Panc1 (cell line): ENCODE data around the gene LDLRAD4.

Experiments
- CTCF ChIP-seq: fragments of 450-650 bp; IDR thresholded peaks from 2 replicates; pipeline ENCODE4 v1.5.1; 2017; ENCODE audit warnings: mild to moderate bottlenecking
- POLR2AphosphoS5 ChIP-seq: IDR thresholded peaks from 2 replicates; pipeline ENCODE4 v1.6.1; 2012; ENCODE audit warnings: mild to moderate bottlenecking, low read depth, low read length, moderate library complexity
- REST ChIP-seq, 2 experiments: IDR thresholded peaks; 2 replicates each; pipeline ENCODE4 v1.6.1; 2011 to 2012; ENCODE audit warnings: low read depth in 2 of 2, control low read depth in 1 of 2, low read length in 1 of 2, mild to moderate bottlenecking in 1 of 2, moderate library complexity in 1 of 2; ENCODE audit not compliant: insufficient read depth in 1 of 2
- TCF7L2 ChIP-seq: IDR thresholded peaks from 2 replicates; pipeline ENCODE4 v1.6.1; 2011; ENCODE audit warnings: mild to moderate bottlenecking, low read depth, low read length, inconsistent platforms

GRCh38 chr18:13285874-13286273, 67.3 kb downstream of the LDLRAD4 start:
- no peak for TF ChIP-seq CTCF
- no peak for TF ChIP-seq POLR2AphosphoS5
- TF ChIP-seq TCF7L2 = no peak
- no peak for TF ChIP-seq REST (IDR thresholded peaks at IDR 0.05; ENCODE audit: insufficient read depth in 1 of 2, low read depth in 2 of 2, low read length in 1 of 2)
